Measurements from ENCODE around the gene DKC1. TPM values are rescaled to one million over a fixed set of nuclear protein-coding genes. Genes with fewer than 3 reads are reported as not detected.

Gene DKC1
- total RNA-seq, 1 experiment from 2014 or later: 115 TPM

- no peaks in the 10 kb centered on the region for H3K27me3 ChIP-seq (ENCODE audit: low read length)
- H2AFZ ChIP-seq (ENCODE audit: low read length): no peak overlapping the region
- no peaks in the 10 kb centered on the region for H3K9me2 ChIP-seq (replicated peaks; ENCODE audit: low read length)
- H3F3A ChIP-seq (ENCODE audit: low read length, unreplicated experiment): no peaks in the 10 kb centered on the region
- H4K20me1 ChIP-seq (ENCODE audit: low read length): no peaks in the 10 kb centered on the region
- no peak overlapping the region for H3K9ac ChIP-seq (ENCODE audit: low read length)
- no peaks in the 10 kb centered on the region for H3K9me3 ChIP-seq (ENCODE audit: low read length)
- H3K4me2 ChIP-seq (ENCODE audit: low read length): no peak overlapping the region
- H3K4me3 ChIP-seq (ENCODE audit: low read length): no peak overlapping the region
- CTCF ChIA-PET: no interaction called here
- no peaks in the 10 kb centered on the region for H3K79me2 ChIP-seq (ENCODE audit: low read length)
- H3K27ac ChIP-seq (ENCODE audit: low read length): no peak overlapping the region
- intact Hi-C loops (cut with micrococcal nuclease): no loop called here
- H3K4me1 ChIP-seq (ENCODE audit: insufficient read depth, low read length): no peaks in the 10 kb centered on the region
- TF ChIP-seq EZH2 (IDR thresholded peaks at IDR 0.05; ENCODE audit: low read length, unreplicated experiment): no peak
- POLR2A ChIA-PET (ENCODE audit: unreplicated experiment): no interaction called here
- ATAC-seq: no peak
- H3K36me3 ChIP-seq (ENCODE audit: low read depth, low read length): no peaks in the 10 kb centered on the region
- BruUV-seq (replicated peaks): no TSS peak
- no peak for DNase-seq
Measured at GRCh38 chrX:154818916-154819770, 56.5 kb downstream of the DKC1 start.

GRCh38 chrX:154819771-154820341, 57.2 kb downstream of the DKC1 start:
- Histone ChIP-seq H2AFZ (ENCODE audit: low read length) (no peak overlapping the region), H3F3A (ENCODE audit: low read length, unreplicated experiment) (no peaks in the 10 kb centered on the region), H3K79me2 (ENCODE audit: low read length) (no peaks in the 10 kb centered on the region), H3K9me3 (ENCODE audit: low read length) (no peaks in the 10 kb centered on the region), H3K4me2 (ENCODE audit: low read length) (no peak overlapping the region), H3K27ac (ENCODE audit: low read length) (no peak overlapping the region), H3K36me3 (ENCODE audit: low read depth, low read length) (no peaks in the 10 kb centered on the region), H3K4me1 (ENCODE audit: insufficient read depth, low read length) (no peaks in the 10 kb centered on the region), H3K27me3 (ENCODE audit: low read length) (no peaks in the 10 kb centered on the region), H3K4me3 (ENCODE audit: low read length) (no peak overlapping the region), H3K9ac (ENCODE audit: low read length) (no peak overlapping the region), H4K20me1 (ENCODE audit: low read length) (no peaks in the 10 kb centered on the region), H3K9me2 (replicated peaks; ENCODE audit: low read length) (no peaks in the 10 kb centered on the region)
- CTCF ChIA-PET: no interaction called here
- POLR2A ChIA-PET (ENCODE audit: unreplicated experiment): no interaction called here
- ATAC-seq (no peak), DNase-seq (no peak)
- TF ChIP-seq EZH2 (IDR thresholded peaks at IDR 0.05; ENCODE audit: low read length, unreplicated experiment): no peak
- no peak for TF ChIP-seq CTCF (conservative IDR thresholded peaks at IDR 0.05; ENCODE audit: low read depth, low read length)
- TF ChIP-seq EZH2phosphoT487 (IDR thresholded peaks at IDR 0.05; ENCODE audit: borderline replicate concordance, low read length): no peak
- BruUV-seq (replicated peaks): no TSS peak
- intact Hi-C loops (cut with micrococcal nuclease): no loop called here

- TF ChIP-seq EZH2phosphoT487 (IDR thresholded peaks at IDR 0.05; ENCODE audit: borderline replicate concordance, low read length) (no peak), EZH2 (IDR thresholded peaks at IDR 0.05; ENCODE audit: low read length, unreplicated experiment) (no peak)
- no peaks in the 10 kb centered on the region for H4K20me1 ChIP-seq (ENCODE audit: low read length)
- H3K4me3 ChIP-seq (ENCODE audit: low read length): no peak overlapping the region
- H3K9me3 ChIP-seq (ENCODE audit: low read length): no peaks in the 10 kb centered on the region
- ChIA-PET POLR2A (ENCODE audit: unreplicated experiment) (no interaction called here), CTCF (no interaction called here)
- no peaks in the 10 kb centered on the region for H3F3A ChIP-seq (ENCODE audit: low read length, unreplicated experiment)
- H3K27me3 ChIP-seq (ENCODE audit: low read length): no peaks in the 10 kb centered on the region
- intact Hi-C loops (cut with micrococcal nuclease): no loop called here
- no peaks in the 10 kb centered on the region for H3K79me2 ChIP-seq (ENCODE audit: low read length)
- H2AFZ ChIP-seq (ENCODE audit: low read length): no peak overlapping the region
- no peaks in the 10 kb centered on the region for H3K36me3 ChIP-seq (ENCODE audit: low read depth, low read length)
- H3K4me2 ChIP-seq (ENCODE audit: low read length): no peak overlapping the region
- no peak for DNase-seq
- no peaks in the 10 kb centered on the region for H3K9me2 ChIP-seq (replicated peaks; ENCODE audit: low read length)
- no peak overlapping the region for H3K9ac ChIP-seq (ENCODE audit: low read length)
- no peak for ATAC-seq
- H3K4me1 ChIP-seq (ENCODE audit: insufficient read depth, low read length): no peaks in the 10 kb centered on the region
- no TSS peak for BruUV-seq (replicated peaks)
- no peak overlapping the region for H3K27ac ChIP-seq (ENCODE audit: low read length)
Measured at GRCh38 chrX:154821523-154821922, 58.9 kb downstream of the DKC1 start.
